ENCODE data around the gene GPR183.

- no peak for TF ChIP-seq SIN3A (IDR thresholded peaks at IDR 0.05; ENCODE audit: low read depth)
- no peak for TF ChIP-seq MAX (IDR thresholded peaks at IDR 0.05)
- TF ChIP-seq EZH2phosphoT487 (IDR thresholded peaks at IDR 0.05; ENCODE audit: borderline replicate concordance): no peak
- TF ChIP-seq POLR2AphosphoS5 (IDR thresholded peaks at IDR 0.05; ENCODE audit: low read depth, low read length): no peak
- TF ChIP-seq EZH2 (IDR thresholded peaks at IDR 0.05): no peak
- TF ChIP-seq CTCF (IDR thresholded peaks at IDR 0.05 in 2 of 3, conservative IDR thresholded peaks at IDR 0.05 in 1 of 3; ENCODE audit: borderline replicate concordance in 1 of 3, insufficient read depth in 1 of 3, low read depth in 2 of 3, low read length in 2 of 3): no peak
- no peak for TF ChIP-seq POLR2A (IDR thresholded peaks at IDR 0.05; ENCODE audit: borderline replicate concordance, extremely low read depth, insufficient read depth, insufficient read length)
- no peak for TF ChIP-seq RAD21 (IDR thresholded peaks at IDR 0.05; ENCODE audit: low read depth)
- TF ChIP-seq TCF7L2 (IDR thresholded peaks at IDR 0.05; ENCODE audit: borderline replicate concordance, extremely low read depth, insufficient read depth, insufficient read length): no peak
- TF ChIP-seq CEBPB (IDR thresholded peaks at IDR 0.05; ENCODE audit: low read depth): no peak
- TF ChIP-seq EGR1 (IDR thresholded peaks at IDR 0.05; ENCODE audit: low read depth): no peak
Measured at GRCh38 chr13:99258946-99259345, 48.3 kb downstream of the GPR183 start.

Measured in HCT116 (cell line).